ENCODE data around the gene SWT1.

The SWT1 gene

GRCh38 chr1:185144233-185144632 is 12.7 kb upstream of the SWT1 start:
- no peaks in the 10 kb centered on the region for H3K4me1 ChIP-seq (ENCODE audit: control insufficient read depth in 1 of 2, insufficient read depth in 2 of 2, low read length in 2 of 2)
- no peak overlapping the region for H3K4me3 ChIP-seq (ENCODE audit: low read depth in 1 of 2, low read length in 2 of 2)
- no peaks in the 10 kb centered on the region for H3K9me3 ChIP-seq (ENCODE audit: control insufficient read depth in 1 of 2, low read length in 2 of 2)
- H3K9ac ChIP-seq (ENCODE audit: low read depth in 1 of 2, low read length in 2 of 2), result no peak overlapping the region
- no peaks in the 10 kb centered on the region for H3K27me3 ChIP-seq (ENCODE audit: control insufficient read depth in 1 of 2, insufficient read depth in 2 of 2, low read length in 2 of 2)
- peaks cover 16 to 34% of the 10 kb centered on the region in 2 donors for H3K36me3 ChIP-seq (ENCODE audit: control insufficient read depth in 1 of 2, insufficient read depth in 2 of 2, low read length in 2 of 2)
- no peak overlapping the region for H3K27ac ChIP-seq (ENCODE audit: low read depth, low read length)

DNA sequence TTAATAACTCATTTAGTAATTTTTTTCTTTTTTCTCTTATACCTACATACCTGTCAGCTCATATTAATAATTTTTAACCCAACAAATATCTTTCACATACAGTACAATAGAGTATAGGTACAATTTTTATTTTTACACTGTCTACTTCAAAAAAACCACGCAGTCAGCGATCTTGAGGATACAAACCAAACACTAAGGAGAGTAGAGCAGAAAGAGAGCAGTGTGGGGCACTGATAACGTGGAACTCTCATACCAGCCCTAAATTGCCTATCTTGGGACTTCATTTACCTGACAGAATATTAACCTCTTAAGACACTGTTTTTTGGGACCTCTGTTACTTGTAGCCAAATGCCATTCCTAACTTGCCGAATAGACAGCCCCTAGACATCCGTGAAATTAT is 5.8 kb upstream of the SWT1 start:
- Histone ChIP-seq H3K4me3 (ENCODE audit: low read depth in 1 of 2, low read length in 2 of 2) (no peak overlapping the region), H3K27ac (ENCODE audit: low read depth, low read length) (no peak overlapping the region), H3K4me1 (ENCODE audit: control insufficient read depth in 1 of 2, insufficient read depth in 2 of 2, low read length in 2 of 2) (peaks cover 21 to 26% of the 10 kb centered on the region in 2 donors), H3K9ac (ENCODE audit: low read depth in 1 of 2, low read length in 2 of 2) (no peak overlapping the region), H3K9me3 (ENCODE audit: control insufficient read depth in 1 of 2, low read length in 2 of 2) (no peaks in the 10 kb centered on the region), H3K36me3 (ENCODE audit: control insufficient read depth in 1 of 2, insufficient read depth in 2 of 2, low read length in 2 of 2) (peaks cover 4 to 19% of the 10 kb centered on the region in 2 donors), H3K27me3 (ENCODE audit: control insufficient read depth in 1 of 2, insufficient read depth in 2 of 2, low read length in 2 of 2) (no peaks in the 10 kb centered on the region)

DNA sequence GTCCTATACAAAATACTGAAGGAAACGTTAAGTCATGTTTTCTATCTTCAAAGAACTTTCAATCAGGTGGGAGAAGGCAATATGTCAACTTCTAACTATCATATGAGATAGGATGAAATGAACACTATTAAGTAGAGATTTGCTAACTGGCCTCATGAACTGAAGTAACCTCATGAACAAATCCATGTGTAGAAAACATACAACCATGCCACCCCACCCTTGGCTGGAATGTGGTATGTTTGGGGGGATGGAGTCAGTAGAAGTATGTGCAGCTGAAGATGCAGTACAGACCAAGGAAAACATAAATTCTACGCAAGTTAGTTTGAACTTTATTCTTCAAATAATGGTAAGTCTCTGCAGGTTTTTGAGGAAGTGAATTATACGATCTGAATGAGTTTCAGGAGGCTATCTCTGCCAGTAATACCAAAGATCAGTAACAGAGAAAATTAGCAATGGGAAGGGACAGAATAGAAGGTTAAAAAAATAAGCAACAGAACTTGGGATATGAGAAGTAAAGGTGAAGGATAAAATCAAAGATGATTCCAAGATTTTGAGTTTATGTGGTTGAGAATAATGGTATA is 4.7 kb upstream of the SWT1 start:
- no peak overlapping the region for H3K9ac ChIP-seq (ENCODE audit: low read depth in 1 of 2, low read length in 2 of 2)
- H3K27ac ChIP-seq (ENCODE audit: low read depth, low read length), result no peak overlapping the region
- H3K9me3 ChIP-seq (ENCODE audit: control insufficient read depth in 1 of 2, low read length in 2 of 2), result no peaks in the 10 kb centered on the region
- no peaks in the 10 kb centered on the region for H3K27me3 ChIP-seq (ENCODE audit: control insufficient read depth in 1 of 2, insufficient read depth in 2 of 2, low read length in 2 of 2)
- peaks cover 4 to 18% of the 10 kb centered on the region in 2 donors for H3K36me3 ChIP-seq (ENCODE audit: control insufficient read depth in 1 of 2, insufficient read depth in 2 of 2, low read length in 2 of 2)
- no peak overlapping the region for H3K4me3 ChIP-seq (ENCODE audit: low read depth in 1 of 2, low read length in 2 of 2)
- peaks cover 21 to 26% of the 10 kb centered on the region in 2 donors for H3K4me1 ChIP-seq (ENCODE audit: control insufficient read depth in 1 of 2, insufficient read depth in 2 of 2, low read length in 2 of 2)

GRCh38 chr1:185154912-185155513 is 2.0 kb upstream of the SWT1 start:
- Histone ChIP-seq H3K36me3 (ENCODE audit: control insufficient read depth in 1 of 2, insufficient read depth in 2 of 2, low read length in 2 of 2) (no peaks in the 10 kb centered on the region), H3K27me3 (ENCODE audit: control insufficient read depth in 1 of 2, insufficient read depth in 2 of 2, low read length in 2 of 2) (no peaks in the 10 kb centered on the region), H3K9me3 (ENCODE audit: control insufficient read depth in 1 of 2, low read length in 2 of 2) (no peaks in the 10 kb centered on the region), H3K27ac (ENCODE audit: low read depth, low read length) (no peak overlapping the region), H3K9ac (ENCODE audit: low read depth in 1 of 2, low read length in 2 of 2) (peak overlapping the region in 1 of 2 donors; percentile 33), H3K4me3 (ENCODE audit: low read depth in 1 of 2, low read length in 2 of 2) (peak overlapping the region; percentile 90 to 91), H3K4me1 (ENCODE audit: control insufficient read depth in 1 of 2, insufficient read depth in 2 of 2, low read length in 2 of 2) (peaks cover 31 to 37% of the 10 kb centered on the region in 2 donors)

DNA sequence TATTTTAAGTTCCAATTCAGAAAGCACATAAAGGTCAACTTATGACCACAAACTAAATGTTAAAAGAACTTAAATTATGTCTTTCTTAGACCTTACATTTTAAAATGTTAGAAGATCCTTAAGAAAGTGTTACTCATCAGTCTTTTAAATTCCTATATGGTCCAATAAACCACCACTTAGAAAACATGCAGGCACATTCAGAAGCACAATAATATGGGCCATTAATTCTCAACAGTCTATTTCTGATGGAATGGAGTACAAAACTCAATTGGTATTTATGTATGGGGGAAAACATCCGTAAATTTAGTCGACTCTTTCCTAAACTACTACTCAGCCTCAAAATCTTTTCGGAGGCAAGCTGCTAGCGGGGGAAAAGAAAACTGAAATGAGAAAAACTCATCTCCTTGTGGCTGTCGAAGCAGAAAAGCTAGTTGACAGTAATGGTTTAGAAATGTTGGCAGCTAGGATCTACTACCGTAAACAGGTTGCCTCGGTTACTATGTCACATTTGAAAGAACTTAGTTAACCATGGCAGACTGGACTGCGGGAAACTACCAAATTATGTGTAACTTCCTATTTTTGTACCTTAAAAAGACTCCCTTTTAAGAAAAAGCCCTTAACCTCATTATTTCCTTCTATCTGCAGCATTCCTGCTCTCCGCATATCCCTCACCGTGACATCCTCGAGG is 1.2 kb upstream of the SWT1 start:
- Histone ChIP-seq H3K36me3 (ENCODE audit: control insufficient read depth in 1 of 2, insufficient read depth in 2 of 2, low read length in 2 of 2) (no peaks in the 10 kb centered on the region), H3K4me3 (ENCODE audit: low read depth in 1 of 2, low read length in 2 of 2) (peak overlapping the region; percentile 90 to 91), H3K9ac (ENCODE audit: low read depth in 1 of 2, low read length in 2 of 2) (peak overlapping the region; percentile 92 to 93), H3K9me3 (ENCODE audit: control insufficient read depth in 1 of 2, low read length in 2 of 2) (no peaks in the 10 kb centered on the region), H3K27ac (ENCODE audit: low read depth, low read length) (peak overlapping the region; percentile 96), H3K27me3 (ENCODE audit: control insufficient read depth in 1 of 2, insufficient read depth in 2 of 2, low read length in 2 of 2) (no peaks in the 10 kb centered on the region), H3K4me1 (ENCODE audit: control insufficient read depth in 1 of 2, insufficient read depth in 2 of 2, low read length in 2 of 2) (peaks cover 31 to 37% of the 10 kb centered on the region in 2 donors)

- Histone ChIP-seq H3K9ac (ENCODE audit: low read depth in 1 of 2, low read length in 2 of 2) (peak overlapping the region; percentile 92 to 93), H3K4me1 (ENCODE audit: control insufficient read depth in 1 of 2, insufficient read depth in 2 of 2, low read length in 2 of 2) (peaks cover 31 to 37% of the 10 kb centered on the region in 2 donors), H3K27ac (ENCODE audit: low read depth, low read length) (peak overlapping the region; percentile 96), H3K36me3 (ENCODE audit: control insufficient read depth in 1 of 2, insufficient read depth in 2 of 2, low read length in 2 of 2) (no peaks in the 10 kb centered on the region), H3K9me3 (ENCODE audit: control insufficient read depth in 1 of 2, low read length in 2 of 2) (no peaks in the 10 kb centered on the region), H3K27me3 (ENCODE audit: control insufficient read depth in 1 of 2, insufficient read depth in 2 of 2, low read length in 2 of 2) (no peaks in the 10 kb centered on the region), H3K4me3 (ENCODE audit: low read depth in 1 of 2, low read length in 2 of 2) (peak overlapping the region; percentile 90 to 91)
Measured at GRCh38 chr1:185156288-185156853, 596 bp upstream of the SWT1 start.

DNA sequence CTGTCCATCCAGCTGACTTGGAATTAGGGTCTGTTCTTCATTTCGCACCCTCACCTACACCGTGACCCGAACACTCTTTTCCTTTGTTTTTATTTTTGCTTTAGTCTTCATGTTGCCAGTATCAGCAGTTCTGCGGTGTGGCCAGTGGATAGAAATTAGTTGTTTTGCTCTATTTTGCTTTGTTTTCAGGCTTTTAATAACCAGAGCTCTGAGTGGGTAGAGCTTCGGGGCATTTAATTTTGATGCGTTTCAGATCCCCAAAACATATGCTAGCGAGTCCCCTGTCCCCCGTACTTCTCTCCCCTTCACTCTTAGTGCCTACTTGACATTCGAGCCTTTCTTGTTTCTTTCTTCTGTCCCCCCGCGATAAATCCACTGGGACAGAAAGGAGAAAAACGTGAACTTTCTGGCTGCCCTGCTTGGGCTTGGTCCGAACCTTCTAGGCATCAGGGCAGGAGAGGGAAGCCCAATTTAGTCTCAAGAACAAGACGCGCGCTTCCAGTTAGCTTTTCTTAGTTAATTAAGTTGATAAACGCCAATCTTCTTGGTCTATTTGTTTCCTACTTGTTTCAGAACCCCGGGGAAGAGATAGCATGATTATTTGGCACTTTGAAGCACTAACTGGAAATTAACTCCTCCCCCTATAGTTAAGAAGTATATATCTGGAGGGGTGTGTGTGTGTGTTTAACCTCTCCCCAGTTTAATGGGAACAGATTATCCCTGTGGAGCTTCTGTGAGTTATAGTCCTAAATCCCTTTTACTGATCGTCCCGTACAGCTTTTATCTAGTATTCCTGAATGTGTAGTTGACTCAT is 839 bp downstream of the SWT1 start:
- peak overlapping the region; percentile 92 to 93 for H3K9ac ChIP-seq (ENCODE audit: low read depth in 1 of 2, low read length in 2 of 2)
- H3K27me3 ChIP-seq (ENCODE audit: control insufficient read depth in 1 of 2, insufficient read depth in 2 of 2, low read length in 2 of 2), result no peaks in the 10 kb centered on the region
- H3K36me3 ChIP-seq (ENCODE audit: control insufficient read depth in 1 of 2, insufficient read depth in 2 of 2, low read length in 2 of 2), result no peaks in the 10 kb centered on the region
- no peaks in the 10 kb centered on the region for H3K9me3 ChIP-seq (ENCODE audit: control insufficient read depth in 1 of 2, low read length in 2 of 2)
- H3K4me3 ChIP-seq (ENCODE audit: low read depth in 1 of 2, low read length in 2 of 2), result peak overlapping the region; percentile 90 to 91
- H3K27ac ChIP-seq (ENCODE audit: low read depth, low read length), result peak overlapping the region; percentile 96
- peaks cover 26 to 31% of the 10 kb centered on the region in 2 donors for H3K4me1 ChIP-seq (ENCODE audit: control insufficient read depth in 1 of 2, insufficient read depth in 2 of 2, low read length in 2 of 2)

- no peaks in the 10 kb centered on the region for H3K36me3 ChIP-seq (ENCODE audit: control insufficient read depth in 1 of 2, insufficient read depth in 2 of 2, low read length in 2 of 2)
- H3K4me3 ChIP-seq (ENCODE audit: low read depth in 1 of 2, low read length in 2 of 2), result peak overlapping the region; percentile 90 to 91
- H3K27me3 ChIP-seq (ENCODE audit: control insufficient read depth in 1 of 2, insufficient read depth in 2 of 2, low read length in 2 of 2), result no peaks in the 10 kb centered on the region
- H3K9ac ChIP-seq (ENCODE audit: low read depth in 1 of 2, low read length in 2 of 2), result no peak overlapping the region
- no peak overlapping the region for H3K27ac ChIP-seq (ENCODE audit: low read depth, low read length)
- no peaks in the 10 kb centered on the region for H3K9me3 ChIP-seq (ENCODE audit: control insufficient read depth in 1 of 2, low read length in 2 of 2)
- H3K4me1 ChIP-seq (ENCODE audit: control insufficient read depth in 1 of 2, insufficient read depth in 2 of 2, low read length in 2 of 2), result peaks cover 25 to 26% of the 10 kb centered on the region in 2 donors
Measured at GRCh38 chr1:185158800-185159199, 1.8 kb downstream of the SWT1 start.

DNA sequence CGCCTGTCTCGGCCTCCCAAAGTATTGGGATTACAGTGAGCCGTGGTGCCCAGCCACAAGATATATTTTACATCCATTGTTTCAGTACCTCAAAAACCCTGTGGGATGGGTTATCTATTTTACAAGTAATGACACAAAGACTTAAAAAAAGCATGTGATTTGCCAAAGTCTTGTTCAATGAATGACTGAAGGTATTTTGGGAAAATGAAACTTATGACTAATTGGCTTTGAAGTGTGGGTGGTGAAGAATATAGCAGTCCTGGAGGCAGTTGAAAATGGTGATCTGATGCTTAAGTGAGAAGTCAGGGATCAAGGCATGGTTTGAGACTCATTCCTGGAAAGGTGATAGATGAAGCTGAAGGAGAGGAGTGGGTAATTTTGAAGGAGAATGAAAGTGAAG is 3.0 kb downstream of the SWT1 start:
- Histone ChIP-seq H3K27ac (ENCODE audit: low read depth, low read length) (no peak overlapping the region), H3K9me3 (ENCODE audit: control insufficient read depth in 1 of 2, low read length in 2 of 2) (no peaks in the 10 kb centered on the region), H3K36me3 (ENCODE audit: control insufficient read depth in 1 of 2, insufficient read depth in 2 of 2, low read length in 2 of 2) (no peaks in the 10 kb centered on the region), H3K27me3 (ENCODE audit: control insufficient read depth in 1 of 2, insufficient read depth in 2 of 2, low read length in 2 of 2) (no peaks in the 10 kb centered on the region), H3K4me1 (ENCODE audit: control insufficient read depth in 1 of 2, insufficient read depth in 2 of 2, low read length in 2 of 2) (peaks cover 15 to 19% of the 10 kb centered on the region in 2 donors), H3K4me3 (ENCODE audit: low read depth in 1 of 2, low read length in 2 of 2) (no peak overlapping the region), H3K9ac (ENCODE audit: low read depth in 1 of 2, low read length in 2 of 2) (no peak overlapping the region)
